Fibroblast of skin of scalp (primary cell): ENCODE data around the gene MILR1.

Experiments
- DNase-seq: peaks from one replicate; pipeline ENCODE4 v3.0.0-alpha.2; 2013

Gene MILR1

DNA sequence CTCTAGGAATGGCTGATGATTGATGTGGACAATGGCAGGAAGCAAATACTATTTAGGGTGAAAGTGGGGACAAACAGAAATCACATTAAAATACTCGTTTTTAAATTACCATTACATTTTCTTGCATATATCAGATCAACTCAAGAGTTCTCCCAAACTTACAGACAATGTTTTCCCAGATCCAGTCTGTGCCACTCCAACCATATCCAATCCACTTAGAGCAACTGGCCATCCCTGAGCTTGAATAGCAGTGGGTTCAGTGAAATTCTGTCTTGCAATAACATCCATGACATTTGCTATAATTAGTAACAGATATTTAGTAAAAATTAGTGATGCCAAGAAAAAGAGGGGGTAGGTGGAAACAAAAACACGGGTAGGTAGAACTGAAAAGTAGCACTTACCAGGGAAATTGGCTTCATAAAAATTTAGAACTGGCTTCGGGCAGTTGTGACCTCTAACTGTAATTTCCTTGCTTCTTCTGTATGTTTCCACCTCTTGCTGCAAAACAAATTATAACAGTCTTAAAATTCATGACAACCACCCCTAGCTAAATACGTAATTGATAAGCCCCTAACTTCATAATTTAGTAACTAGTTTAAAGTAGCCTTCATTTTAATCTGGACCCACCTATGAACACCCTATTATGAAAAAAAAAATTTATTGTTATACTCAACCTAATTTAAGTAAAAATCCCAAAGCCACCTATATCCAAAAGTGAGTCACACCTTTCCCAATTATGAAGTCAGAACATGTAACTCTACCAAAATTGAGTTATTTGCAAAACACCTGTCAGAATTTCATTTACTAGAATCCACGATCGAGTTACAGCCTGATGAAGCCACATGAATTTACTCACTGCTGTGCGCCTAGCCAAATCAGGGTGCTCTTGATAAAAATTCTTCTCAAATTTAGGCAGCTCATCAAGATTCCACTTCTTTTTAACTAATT is 55.2 kb downstream of the MILR1 start:
- DNase-seq, result no peak

- peak; percentile 36 for DNase-seq
Observed at GRCh38 chr17:64504769-64505339, 55.9 kb downstream of the MILR1 start.

DNA sequence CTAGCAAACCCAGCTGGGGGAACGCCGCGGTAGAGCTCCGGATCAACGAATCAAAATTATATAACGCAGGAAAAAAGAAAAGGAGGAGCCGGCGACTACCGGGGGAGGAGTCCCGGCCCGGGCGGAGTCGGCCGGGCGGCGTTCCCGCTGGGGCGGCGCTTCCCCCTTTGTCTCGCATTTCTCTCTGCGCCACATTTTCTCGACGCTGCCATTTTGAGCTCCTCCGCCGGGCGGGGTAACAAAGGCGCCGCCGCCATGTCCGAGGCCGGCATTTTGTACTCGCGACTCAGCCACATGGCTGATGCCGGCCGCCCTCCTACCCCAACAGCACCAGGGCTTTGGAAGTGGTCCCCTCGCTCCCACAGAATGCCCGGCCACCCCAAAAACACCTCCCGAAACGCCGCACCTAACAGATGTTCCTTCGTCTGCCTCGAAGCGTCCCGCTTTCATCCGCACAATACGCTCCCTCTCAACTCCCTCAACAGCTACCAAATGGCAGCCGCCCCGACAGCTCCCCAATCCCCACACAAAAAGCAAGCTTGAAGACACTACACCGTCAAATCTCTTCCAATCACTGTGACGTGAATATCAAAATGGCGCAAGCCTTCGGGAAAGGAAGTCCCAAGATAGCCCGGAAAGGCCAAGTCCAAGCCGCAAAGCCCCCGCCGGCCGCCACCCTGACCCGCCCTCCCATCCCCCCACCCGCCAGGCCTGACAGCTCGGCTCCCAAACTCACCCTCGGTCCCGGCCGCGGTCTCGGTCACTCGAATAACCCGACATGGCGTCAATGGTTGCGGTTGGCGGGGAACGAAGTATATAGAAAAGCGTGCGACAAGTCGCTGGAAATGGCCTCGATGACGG is 56.7 kb downstream of the MILR1 start:
- DNase-seq, result peak; percentile 93

DNA sequence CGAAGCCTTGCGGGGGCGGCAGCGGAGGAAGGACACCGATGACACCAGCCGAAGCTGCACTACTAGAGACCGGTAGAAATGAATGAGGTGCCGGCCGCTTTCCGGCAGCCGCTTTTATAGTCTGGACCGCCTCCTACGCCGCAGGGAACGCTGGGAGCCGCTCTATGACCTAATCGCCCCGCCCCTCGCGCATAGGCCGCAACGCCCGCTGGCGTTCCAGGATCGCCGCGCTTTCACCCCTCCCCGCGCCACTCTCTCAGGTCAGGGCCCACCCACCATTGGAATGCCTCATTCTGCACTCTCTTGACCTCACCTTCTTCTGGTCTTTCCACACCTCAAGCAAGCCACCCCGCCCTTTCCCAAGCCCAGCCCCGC is 57.3 kb downstream of the MILR1 start, which contains the start of gene DDX5:
Gene DDX5 (minus strand): TSS at position 89 of the 375 bp plus-strand sequence. CDS start 170 bp downstream, outside the sequence.
- DNase-seq, result peak; percentile 97

DNA sequence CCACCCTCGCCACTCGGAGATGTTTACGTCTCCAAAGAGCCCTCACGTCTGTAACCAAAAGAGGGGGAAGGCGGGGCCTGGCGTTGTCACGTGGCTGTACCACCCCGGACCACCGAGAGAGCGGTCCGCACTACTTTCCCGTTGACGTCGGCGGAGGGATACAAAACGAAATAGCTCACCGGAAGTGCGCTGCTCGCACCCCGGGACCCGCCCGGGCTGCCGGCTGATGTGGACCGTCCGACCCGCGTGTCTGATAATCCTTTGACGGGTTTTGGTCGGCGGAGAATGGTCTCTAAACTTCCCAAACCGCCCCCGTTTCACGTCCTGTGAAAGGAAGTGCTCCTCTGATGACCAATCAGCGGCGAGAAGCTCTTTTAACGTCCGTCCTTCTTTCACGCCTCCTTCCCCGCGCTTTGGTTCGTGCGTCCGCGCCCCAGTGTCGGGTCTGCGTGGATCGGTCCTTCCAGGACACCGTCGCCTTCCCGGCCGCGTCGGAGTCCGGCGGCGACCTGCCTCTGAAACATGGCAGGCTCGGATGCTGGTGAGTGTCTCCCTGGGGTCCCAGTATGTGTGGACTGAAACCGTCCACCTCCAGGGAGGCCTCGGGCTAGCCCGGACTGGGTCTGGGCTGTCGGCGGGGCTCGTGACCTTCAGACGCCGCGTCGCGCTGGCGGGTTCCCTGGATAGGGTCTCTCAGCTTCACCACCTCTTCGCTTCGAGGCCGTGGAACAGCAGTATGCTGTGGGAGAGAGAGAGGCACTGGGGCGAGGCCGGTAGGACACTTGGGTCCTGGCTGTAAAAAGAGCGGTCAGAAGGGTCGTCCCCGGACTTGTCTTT is 57.9 kb downstream of the MILR1 start, which contains the start of gene CEP95:
Gene CEP95 (plus strand): TSS at position 402 of the 837 bp plus-strand sequence. CDS start 121 bp downstream, at position 523.
- peak; percentile 99 for DNase-seq

- peak; percentile 71 for DNase-seq
Observed at GRCh38 chr17:64507413-64507782, 58.5 kb downstream of the MILR1 start.

DNA sequence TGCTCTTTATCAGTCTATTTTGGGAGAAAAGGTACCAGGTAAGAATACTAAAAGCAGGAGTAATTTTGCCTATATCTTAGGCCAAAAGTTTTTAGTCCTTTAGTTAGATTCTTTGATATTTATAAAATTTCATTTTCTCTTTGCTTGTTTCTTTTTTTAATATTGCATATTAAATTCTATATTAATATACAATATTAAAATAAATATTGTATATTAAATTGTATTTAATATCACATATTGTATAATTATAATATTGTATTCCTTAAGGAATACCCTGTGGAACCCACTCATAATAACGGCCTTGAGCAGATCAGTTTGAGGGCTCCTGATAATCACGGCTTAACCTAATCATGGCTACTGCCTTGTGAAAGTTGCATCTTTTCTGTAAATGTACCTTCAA is 59.8 kb downstream of the MILR1 start:
- no peak for DNase-seq

DNA sequence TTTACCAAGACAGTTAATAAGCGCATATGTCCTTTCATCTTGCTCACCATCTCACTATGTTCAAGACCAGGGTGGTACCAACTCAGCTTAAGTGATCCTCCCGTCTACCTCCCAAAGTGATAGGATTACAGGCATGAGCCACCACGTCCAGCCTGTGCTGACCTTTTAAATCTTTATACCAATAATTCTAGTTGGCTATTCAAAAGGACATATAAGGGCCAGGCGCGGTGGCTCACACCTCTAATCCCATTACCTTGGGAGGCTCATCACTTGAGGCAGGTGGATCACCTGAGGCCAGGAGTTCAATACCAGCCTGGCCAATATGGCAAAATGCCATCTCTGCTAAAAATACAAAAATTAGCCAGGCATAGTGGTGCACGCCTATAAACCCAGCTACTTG is 60.3 kb downstream of the MILR1 start:
- no peak for DNase-seq

- no peak for DNase-seq
Observed at GRCh38 chr17:64515419-64515818, 66.5 kb downstream of the MILR1 start.

GRCh38 chr17:64515829-64516228 is 66.9 kb downstream of the MILR1 start:
- DNase-seq, result no peak
